Mesenchymal stem cell (in vitro differentiated cells and primary cell): Measurements from ENCODE around the gene GLT1D1.

Experiments used
- DNase-seq: peaks from one replicate; pipeline ENCODE4 v3.0.0-alpha.2; 2013
- H2AFZ ChIP-seq: one replicate; pipeline ENCODE4 v1.6.1; 2013; ENCODE audit warnings: low read depth, mild to moderate bottlenecking, control low read depth, inconsistent platforms, low read length, moderate library complexity
- H2AK5ac ChIP-seq: 2 replicates; pipeline ENCODE4 v1.6.1; 2013; ENCODE audit warnings: low read length, moderate library complexity, mild to moderate bottlenecking, inconsistent platforms; ENCODE audit not compliant: severe bottlenecking
- H2BK120ac ChIP-seq: one replicate; pipeline ENCODE4 v1.6.1; 2013; ENCODE audit warnings: low read depth, mild to moderate bottlenecking, inconsistent platforms, low read length, moderate library complexity
- H2BK12ac ChIP-seq, 2 experiments: one replicate each; pipeline ENCODE4 v1.6.1; 2013; ENCODE audit warnings: inconsistent platforms in 2 of 2, low read length in 2 of 2, mild to moderate bottlenecking in 2 of 2, moderate library complexity in 2 of 2, control low read depth in 1 of 2
- H2BK15ac ChIP-seq: one replicate; pipeline ENCODE4 v1.6.1; 2013; ENCODE audit warnings: mild to moderate bottlenecking, low read depth, inconsistent platforms; ENCODE audit not compliant: poor library complexity, severe bottlenecking
- H2BK5ac ChIP-seq: 2 replicates; pipeline ENCODE4 v1.6.1; 2013; ENCODE audit warnings: low read depth, mild to moderate bottlenecking, low read length, control low read depth, inconsistent platforms; ENCODE audit not compliant: poor library complexity, severe bottlenecking
- H3K14ac ChIP-seq, 2 experiments: one replicate each; pipeline ENCODE4 v1.6.1; 2013; ENCODE audit warnings: inconsistent platforms in 2 of 2, low read length in 2 of 2, control low read depth in 1 of 2, mild to moderate bottlenecking in 1 of 2, moderate library complexity in 1 of 2
- H3K18ac ChIP-seq, 2 experiments: one replicate each; pipeline ENCODE4 v1.6.1; 2013; ENCODE audit warnings: inconsistent platforms in 2 of 2, low read length in 2 of 2, control low read depth in 1 of 2, low read depth in 1 of 2, mild to moderate bottlenecking in 1 of 2
- H3K23ac ChIP-seq, 2 experiments: one replicate each; pipeline ENCODE4 v1.6.1; 2013; ENCODE audit warnings: inconsistent platforms in 2 of 2, low read length in 2 of 2, mild to moderate bottlenecking in 2 of 2, moderate library complexity in 2 of 2, control low read depth in 1 of 2
- H3K27ac ChIP-seq: 2 replicates; pipeline ENCODE4 v1.5.1; 2013; ENCODE audit warnings: mild to moderate bottlenecking, moderate library complexity, low read length, control low read depth, inconsistent platforms; ENCODE audit not compliant: poor library complexity, severe bottlenecking
- H3K27me3 ChIP-seq, 2 experiments: 2 replicates each; pipeline versions ENCODE4 v1.6.1 to v1.7.0; 2013; ENCODE audit warnings: low read length in 2 of 2, mild to moderate bottlenecking in 2 of 2, moderate library complexity in 2 of 2, control low read depth in 1 of 2, inconsistent platforms in 1 of 2; ENCODE audit not compliant: control insufficient read depth in 1 of 2, insufficient read depth in 1 of 2
- H3K36me3 ChIP-seq, 2 experiments: 2 replicates each; pipeline versions ENCODE4 v1.6.1 to v1.7.0; 2013; ENCODE audit warnings: low read length in 2 of 2, control low read depth in 1 of 2, inconsistent platforms in 1 of 2, low read depth in 1 of 2, mild to moderate bottlenecking in 1 of 2; ENCODE audit not compliant: insufficient read depth in 2 of 2, control insufficient read depth in 1 of 2
- H3K4ac ChIP-seq, 2 experiments: one replicate each; pipeline ENCODE4 v1.6.1; 2013; ENCODE audit warnings: inconsistent platforms in 2 of 2, low read length in 2 of 2, mild to moderate bottlenecking in 2 of 2, moderate library complexity in 2 of 2, control low read depth in 1 of 2, low read depth in 1 of 2
- H3K4me1 ChIP-seq: 2 replicates; pipeline ENCODE4 v1.6.1; 2013; ENCODE audit warnings: low read depth, low read length, control low read depth; ENCODE audit not compliant: control insufficient read depth, insufficient read depth
- H3K4me2 ChIP-seq: 2 replicates; pipeline ENCODE4 v1.6.1; 2013; ENCODE audit warnings: low read length, mild to moderate bottlenecking, inconsistent platforms; ENCODE audit not compliant: poor library complexity, severe bottlenecking
- H3K4me3 ChIP-seq, 2 experiments: 2 replicates each; pipeline versions ENCODE4 v1.5.1 to v1.7.0; 2013; ENCODE audit warnings: low read length in 2 of 2, mild to moderate bottlenecking in 2 of 2, control low read depth in 1 of 2, low read depth in 1 of 2; ENCODE audit not compliant: insufficient read depth in 1 of 2
- H3K79me1 ChIP-seq: replicated peaks from 2 replicates; pipeline ENCODE4 v1.6.1; 2013; ENCODE audit warnings: mild to moderate bottlenecking, control low read depth, low read length, inconsistent platforms; ENCODE audit not compliant: poor library complexity, severe bottlenecking
- H3K9ac ChIP-seq: 2 replicates; pipeline ENCODE4 v1.7.0; 2013; ENCODE audit warnings: mild to moderate bottlenecking, low read length, moderate library complexity
- H3K9me3 ChIP-seq: 2 replicates; pipeline ENCODE4 v1.7.0; 2013; ENCODE audit warnings: mild to moderate bottlenecking, low read length; ENCODE audit not compliant: control insufficient read depth
- H4K8ac ChIP-seq: one replicate; pipeline ENCODE4 v1.6.1; 2013; ENCODE audit warnings: inconsistent platforms, mild to moderate bottlenecking, low read length, moderate library complexity
- H4K91ac ChIP-seq: one replicate; pipeline ENCODE4 v1.6.1; 2013; ENCODE audit warnings: mild to moderate bottlenecking, low read length, inconsistent platforms
- WGBS: methylation state at CpG from one replicate; pipeline ENCODE4 v1.1.7; 2013; ENCODE audit warnings: mixed read lengths; 5-methylcytosine and 5-hydroxymethylcytosine counted together

Gene GLT1D1

GRCh38 chr12:128825835-128826234 is 27.4 kb upstream of the GLT1D1 start:
- no peak overlapping the region for H2BK120ac ChIP-seq
- no peaks in the 10 kb centered on the region for H3K9me3 ChIP-seq
- no peak overlapping the region for H3K4me3 ChIP-seq
- peaks cover 3 to 5% of the 10 kb centered on the region in 2 experiments for H3K36me3 ChIP-seq
- no peak overlapping the region for H3K27ac ChIP-seq
- H3K23ac ChIP-seq, result no peak overlapping the region
- no peak overlapping the region for H2AFZ ChIP-seq
- no peak overlapping the region for H2AK5ac ChIP-seq
- H4K8ac ChIP-seq, result no peak overlapping the region
- no peak overlapping the region for H4K91ac ChIP-seq
- no peak overlapping the region for H2BK15ac ChIP-seq
- H2BK12ac ChIP-seq, result no peak overlapping the region
- peaks cover 16% of the 10 kb centered on the region for H3K4me1 ChIP-seq
- H3K9ac ChIP-seq, result no peak overlapping the region
- peaks cover 4% of the 10 kb centered on the region for H3K79me1 ChIP-seq
- WGBS, result 91% methylated on average over 4 of the region's 4 CpGs
- no peak overlapping the region for H3K18ac ChIP-seq
- no peak for DNase-seq
- no peak overlapping the region for H3K14ac ChIP-seq
- no peak overlapping the region for H3K4ac ChIP-seq
- no peak overlapping the region for H2BK5ac ChIP-seq
- H3K27me3 ChIP-seq, result no peaks in the 10 kb centered on the region
- H3K4me2 ChIP-seq, result no peak overlapping the region

- peaks cover 4% of the 10 kb centered on the region for H3K79me1 ChIP-seq
- no peak overlapping the region for H2AFZ ChIP-seq
- no peak overlapping the region for H2BK15ac ChIP-seq
- no peak overlapping the region for H3K4me2 ChIP-seq
- no peaks in the 10 kb centered on the region for H3K9me3 ChIP-seq
- no peak overlapping the region for H3K14ac ChIP-seq
- H4K8ac ChIP-seq, result no peak overlapping the region
- peaks cover 7% of the 10 kb centered on the region for H3K4me1 ChIP-seq
- no peak overlapping the region for H3K18ac ChIP-seq
- no peak overlapping the region for H2BK5ac ChIP-seq
- no peak overlapping the region for H3K23ac ChIP-seq
- no peak overlapping the region for H2AK5ac ChIP-seq
- no peaks in the 10 kb centered on the region for H3K36me3 ChIP-seq
- no peaks in the 10 kb centered on the region for H3K27me3 ChIP-seq
- no peak for DNase-seq
- H3K4ac ChIP-seq, result no peak overlapping the region
- H2BK12ac ChIP-seq, result no peak overlapping the region
- H3K27ac ChIP-seq, result no peak overlapping the region
- 91% methylated on average over 2 of the region's 2 CpGs for WGBS
- H3K9ac ChIP-seq, result no peak overlapping the region
- H3K4me3 ChIP-seq, result no peak overlapping the region
- no peak overlapping the region for H4K91ac ChIP-seq
- no peak overlapping the region for H2BK120ac ChIP-seq
Measured at GRCh38 chr12:128827724-128828123, 25.6 kb upstream of the GLT1D1 start.

DNA sequence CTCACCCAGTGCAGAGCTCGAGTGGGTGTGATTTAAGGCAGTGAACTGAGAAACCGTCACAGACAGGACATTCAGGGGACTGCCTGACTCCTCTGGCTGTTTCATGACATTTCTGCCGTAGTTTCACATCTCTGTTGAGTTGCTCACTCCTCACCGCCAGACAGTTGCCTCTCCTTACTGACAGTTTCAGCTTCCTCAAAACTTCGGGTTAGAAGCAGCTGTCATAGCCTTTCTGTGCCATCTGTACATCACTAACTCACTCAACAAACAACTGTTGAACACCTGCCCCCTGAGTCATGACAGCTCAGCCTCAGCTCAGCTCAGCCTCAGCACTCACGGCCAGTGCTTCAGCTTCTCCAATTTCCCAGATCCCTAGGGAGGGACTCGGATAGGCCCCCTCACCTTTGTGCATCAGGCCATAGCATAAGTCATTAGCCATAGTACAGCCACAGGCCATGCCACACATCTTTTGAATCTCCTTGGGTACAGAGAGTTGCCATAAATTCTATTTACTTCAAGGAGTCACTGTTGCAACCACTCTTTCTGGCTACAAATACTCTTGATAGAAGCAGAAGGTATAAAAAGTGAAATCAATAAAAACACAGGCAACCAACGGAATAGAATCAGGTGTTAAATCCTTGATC is 23.3 kb upstream of the GLT1D1 start:
- Histone ChIP-seq H3K23ac (no peak overlapping the region), H3K9me3 (no peaks in the 10 kb centered on the region), H2BK120ac (no peak overlapping the region), H3K79me1 (peaks cover 1% of the 10 kb centered on the region), H3K9ac (no peak overlapping the region), H4K8ac (no peak overlapping the region), H2AFZ (no peak overlapping the region), H3K14ac (no peak overlapping the region), H2AK5ac (no peak overlapping the region), H3K18ac (no peak overlapping the region), H3K27me3 (no peaks in the 10 kb centered on the region), H4K91ac (no peak overlapping the region), H3K4ac (no peak overlapping the region), H3K27ac (no peak overlapping the region), H3K4me1 (no peaks in the 10 kb centered on the region), H3K4me2 (no peak overlapping the region), H2BK12ac (no peak overlapping the region), H3K4me3 (no peak overlapping the region), H3K36me3 (no peaks in the 10 kb centered on the region), H2BK15ac (no peak overlapping the region), H2BK5ac (no peak overlapping the region)
- 77% methylated on average over 8 of the region's 8 CpGs for WGBS
- DNase-seq, result no peak

DNA sequence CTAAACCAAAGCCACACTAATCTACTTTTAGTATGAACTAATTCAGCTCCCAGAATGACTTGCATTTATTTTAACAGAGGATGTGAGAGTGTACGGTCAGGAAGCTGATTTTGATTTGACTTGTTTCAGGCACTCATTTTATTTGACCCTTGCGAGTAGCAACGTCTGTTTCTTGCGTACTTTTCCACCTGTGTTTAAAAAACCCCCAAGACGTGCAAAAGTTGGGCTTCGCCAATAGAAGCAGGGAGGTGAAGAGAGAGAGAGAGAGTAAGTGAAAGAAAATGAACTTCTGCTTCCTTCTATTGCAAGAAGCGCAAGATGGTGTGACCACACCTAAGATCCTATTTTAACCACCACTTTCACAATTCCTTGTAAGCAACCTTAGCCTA is 22.8 kb upstream of the GLT1D1 start:
- Histone ChIP-seq H3K4me2 (no peak overlapping the region), H3K4me3 (no peak overlapping the region), H4K91ac (no peak overlapping the region), H3K27ac (no peak overlapping the region), H2BK120ac (no peak overlapping the region), H2AFZ (no peak overlapping the region), H3K14ac (no peak overlapping the region), H3K4ac (no peak overlapping the region), H4K8ac (no peak overlapping the region), H2BK15ac (no peak overlapping the region), H2AK5ac (no peak overlapping the region), H3K23ac (no peak overlapping the region), H2BK12ac (no peak overlapping the region), H3K4me1 (no peaks in the 10 kb centered on the region), H3K9me3 (no peaks in the 10 kb centered on the region), H2BK5ac (no peak overlapping the region), H3K36me3 (no peaks in the 10 kb centered on the region), H3K79me1 (peaks cover 1% of the 10 kb centered on the region), H3K9ac (no peak overlapping the region), H3K27me3 (no peaks in the 10 kb centered on the region), H3K18ac (no peak overlapping the region)
- WGBS, result 96% methylated on average over 4 of the region's 7 CpGs
- no peak for DNase-seq
